Activated CD8-positive, alpha-beta T cell treated with anti-CD3 and anti-CD28 coated beads for 36 hours (primary cell): Measurements from ENCODE around the gene ZIC2. TPM values are rescaled to one million over a fixed set of nuclear protein-coding genes. Genes with fewer than 3 reads are reported as not detected.

Experiments used
- ATAC-seq: fragments of 200-7000 bp; cut with Tn5 transposase; one replicate; pipeline ENCODE4 v1.10.0; 2021; ENCODE audit warnings: mild to moderate bottlenecking, moderate library complexity
- CTCF ChIA-PET: fragments of 350-600 bp; sonication (Branson Sonifier 250); formaldehyde crosslinking; loops from one replicate; lab custom pipeline; 2021; ENCODE audit warnings: antibody characterized with exemption; lab: Charles Lee
- POLR2A ChIA-PET: fragments of 350-600 bp; sonication (Branson Sonifier 250); formaldehyde crosslinking; loops from one replicate; lab custom pipeline; 2021; ENCODE audit warnings: antibody characterized with exemption; lab: Charles Lee
- DNase-seq: peaks from one replicate; pipeline ENCODE4 v3.0.0-alpha.2; 2020
- H3K27ac Mint-ChIP-seq: one replicate; pipeline ENCODE4 v1.8.0; 2021; ENCODE audit warnings: mild to moderate bottlenecking, mixed read lengths
- H3K27me3 Mint-ChIP-seq: one replicate; pipeline ENCODE4 v1.8.0; 2021; ENCODE audit warnings: mixed read lengths
- H3K36me3 Mint-ChIP-seq: one replicate; pipeline ENCODE4 v1.8.0; 2021; ENCODE audit warnings: low read depth, mixed read lengths
- H3K4me1 Mint-ChIP-seq: one replicate; pipeline ENCODE4 v1.8.0; 2021; ENCODE audit warnings: low read depth, mixed read lengths
- H3K4me3 Mint-ChIP-seq: one replicate; pipeline ENCODE4 v1.8.0; 2021; ENCODE audit warnings: mild to moderate bottlenecking, moderate library complexity, mixed read lengths
- H3K9me3 Mint-ChIP-seq: one replicate; pipeline ENCODE4 v1.8.0; 2021; ENCODE audit warnings: mixed read lengths
- CTCF ChIP-seq: fragments of 200-600 bp; IDR thresholded peaks from one replicate; pipeline ENCODE4 v1.8.0; 2022; ENCODE audit warnings: antibody characterized with exemption, mild to moderate bottlenecking
- intact Hi-C: fragments of 100-400 bp; cut with micrococcal nuclease; formaldehyde crosslinking; loops from one replicate; pipeline ENCODE4 v1.10.0; 2022
- total RNA-seq, 2 experiments: library from RNA; stranded (reverse); gene quantifications; one replicate each; pipeline ENCODE4 v1.2.3, GENCODE V29; 2021

The ZIC2 gene
- total RNA-seq, 2 experiments from 2014 or later = not detected

GRCh38 chr13:99955107-99955746 lies 26.4 kb upstream of the ZIC2 start:
- POLR2A ChIA-PET = interaction anchor here (1.4 kb wide), 1 partner anchor 29 kb away, joined by 3 read pairs; no protein-coding TSS in a partner anchor
- H3K4me1 Mint-ChIP-seq = peaks cover 16% of the 10 kb centered on the region
- CTCF ChIA-PET = interaction anchor here (0.6 to 2.5 kb wide), 4 partner anchors 12 to 299 kb away, joined by 3 to 8 read pairs (median 3); no protein-coding TSS in a partner anchor

GRCh38 chr13:99955747-99956472 lies 25.7 kb upstream of the ZIC2 start:
- TF ChIP-seq CTCF = no peak
- ChIA-PET POLR2A (no interaction called here), CTCF (interaction anchor here (0.6 to 2.9 kb wide), 7 partner anchors 11 to 560 kb away, joined by 3 to 8 read pairs (median 3); no protein-coding TSS in a partner anchor)
- Mint-ChIP-seq H3K27ac (no peak overlapping the region), H3K4me1 (peaks cover 16% of the 10 kb centered on the region), H3K27me3 (peaks cover 73% of the 10 kb centered on the region), H3K36me3 (no peaks in the 10 kb centered on the region), H3K9me3 (no peaks in the 10 kb centered on the region), H3K4me3 (peak overlapping the region; percentile 24)
- no peak for DNase-seq
- no peak for ATAC-seq
- intact Hi-C loops = loop anchor here (5.0 kb wide), 1 partner anchor 36 kb away; no protein-coding TSS in a partner anchor

More at GRCh38 chr13:99955107-99955746, 26.4 kb upstream of the ZIC2 start:
- Mint-ChIP-seq H3K4me3 (no peak overlapping the region), H3K27me3 (peaks cover 73% of the 10 kb centered on the region), H3K27ac (no peak overlapping the region), H3K36me3 (no peaks in the 10 kb centered on the region), H3K9me3 (no peaks in the 10 kb centered on the region)
- ATAC-seq = no peak
- no peak for DNase-seq
- TF ChIP-seq CTCF = no peak
- intact Hi-C loops = loop anchor here (5.0 kb wide), 1 partner anchor 37 kb away; no protein-coding TSS in a partner anchor

GRCh38 chr13:99956473-99957349 lies 24.9 kb upstream of the ZIC2 start:
- Mint-ChIP-seq H3K27ac (no peak overlapping the region), H3K9me3 (no peaks in the 10 kb centered on the region), H3K4me1 (peaks cover 16% of the 10 kb centered on the region), H3K4me3 (peak overlapping the region; percentile 24), H3K27me3 (peaks cover 76% of the 10 kb centered on the region), H3K36me3 (no peaks in the 10 kb centered on the region)
- intact Hi-C loops = loop anchor here (5.0 kb wide), 1 partner anchor 36 kb away; no protein-coding TSS in a partner anchor
- no peak for TF ChIP-seq CTCF
- CTCF ChIA-PET = interaction anchor here (1.0 to 2.9 kb wide), 5 partner anchors 40 to 559 kb away, joined by 3 to 8 read pairs (median 3); no protein-coding TSS in a partner anchor
- no peak for ATAC-seq
- peak; percentile 12 for DNase-seq
- POLR2A ChIA-PET = no interaction called here

- H3K27ac Mint-ChIP-seq = no peak overlapping the region
- no peaks in the 10 kb centered on the region for H3K9me3 Mint-ChIP-seq
- ATAC-seq = no peak
- DNase-seq = no peak
- peaks cover 77% of the 10 kb centered on the region for H3K27me3 Mint-ChIP-seq
- no peaks in the 10 kb centered on the region for H3K36me3 Mint-ChIP-seq
- H3K4me3 Mint-ChIP-seq = no peak overlapping the region
- peaks cover 16% of the 10 kb centered on the region for H3K4me1 Mint-ChIP-seq
- no peak for TF ChIP-seq CTCF
- ChIA-PET POLR2A (interaction anchor here (0.9 to 1.9 kb wide), 2 partner anchors 8 to 31 kb away, joined by 4 to 5 read pairs; no protein-coding TSS in a partner anchor), CTCF (interaction anchor here (1.2 to 2.9 kb wide), 4 partner anchors 17 to 557 kb away, joined by 3 to 8 read pairs (median 4); no protein-coding TSS in a partner anchor)
- intact Hi-C loops = loop anchor here (5.0 kb wide), 1 partner anchor 34 kb away; no protein-coding TSS in a partner anchor
Measured at GRCh38 chr13:99958406-99959126, 23.0 kb upstream of the ZIC2 start.
